Common myeloid progenitor, CD34-positive (primary cell): Measurements from ENCODE around the gene CHIA.

ENCODE experiments used
- CTCF ChIA-PET: fragments of 350-600 bp; sonication (Branson Sonifier 250); formaldehyde crosslinking; loops from one replicate; lab custom pipeline; 2021; ENCODE audit warnings: antibody characterized with exemption; lab: Charles Lee
- POLR2A ChIA-PET: fragments of 350-600 bp; sonication (Branson Sonifier 250); formaldehyde crosslinking; loops from one replicate; lab custom pipeline; 2021; ENCODE audit warnings: antibody characterized with exemption; lab: Charles Lee
- DNase-seq, 3 donors: peaks; one replicate each; pipeline versions ENCODE4 v3.0.0 to v3.0.0-alpha.2; 2013
- H3K27ac ChIP-seq, 2 experiments: 1 replicate in 1 of 2; 2 replicates in 1 of 2; pipeline ENCODE4 v1.7.0; 2013; ENCODE audit warnings: inconsistent platforms in 2 of 2, low read length in 2 of 2, mild to moderate bottlenecking in 2 of 2, low read depth in 1 of 2, moderate library complexity in 1 of 2; ENCODE audit not compliant: severe bottlenecking in 2 of 2, insufficient read depth in 1 of 2, poor library complexity in 1 of 2
- H3K27me3 ChIP-seq, 5 experiments: replicated peaks in 2 of 5; 1 replicate in 3 of 5; 2 replicates in 2 of 5; pipeline versions ENCODE4 v1.6.1 to v1.7.0; 2013; ENCODE audit warnings: low read length in 4 of 5, mild to moderate bottlenecking in 2 of 5, moderate library complexity in 2 of 5, inconsistent platforms in 1 of 5; ENCODE audit not compliant: insufficient read depth in 5 of 5, control insufficient read depth in 4 of 5
- H3K36me3 ChIP-seq, 4 experiments: 1 replicate in 2 of 4; 2 replicates in 2 of 4; pipeline versions ENCODE4 v1.6.1 to v1.7.0; 2013; ENCODE audit warnings: low read length in 3 of 4, control low read depth in 1 of 4, mild to moderate bottlenecking in 1 of 4; ENCODE audit not compliant: control insufficient read depth in 4 of 4, insufficient read depth in 4 of 4
- H3K4me1 ChIP-seq, 4 experiments: 1 replicate in 3 of 4; 2 replicates in 1 of 4; pipeline versions ENCODE4 v1.6.1 to v1.7.1; 2013; ENCODE audit warnings: low read length in 3 of 4, mild to moderate bottlenecking in 3 of 4, control low read depth in 1 of 4, inconsistent platforms in 1 of 4, moderate library complexity in 1 of 4; ENCODE audit not compliant: control insufficient read depth in 4 of 4, insufficient read depth in 4 of 4; ENCODE audit errors: control extremely low read depth in 1 of 4
- H3K4me3 ChIP-seq, 7 experiments: 1 replicate in 4 of 7; 2 replicates in 3 of 7; pipeline versions ENCODE4 v1.5.1 to v1.7.0; 2013; ENCODE audit warnings: mild to moderate bottlenecking in 7 of 7, low read length in 6 of 7, moderate library complexity in 6 of 7, inconsistent platforms in 2 of 7, low read depth in 2 of 7, control low read depth in 1 of 7; ENCODE audit not compliant: insufficient read depth in 4 of 7, control insufficient read depth in 1 of 7; ENCODE audit errors: extremely low read depth in 1 of 7
- H3K9me3 ChIP-seq, 5 experiments: 1 replicate in 4 of 5; 2 replicates in 1 of 5; pipeline versions ENCODE4 v1.6.1 to v1.7.1; 2013; ENCODE audit warnings: low read length in 4 of 5, mild to moderate bottlenecking in 2 of 5, inconsistent platforms in 1 of 5, low read depth in 1 of 5, moderate library complexity in 1 of 5; ENCODE audit not compliant: control insufficient read depth in 4 of 5, insufficient read depth in 2 of 5; ENCODE audit errors: control extremely low read depth in 1 of 5
- WGBS: methylation state at CpG from one replicate; pipeline ENCODE4 v1.1.5; 2013; ENCODE audit not compliant: insufficient coverage; 5-methylcytosine and 5-hydroxymethylcytosine counted together

The CHIA gene

GRCh38 chr1:111283838-111284237, 6.8 kb upstream of the CHIA start:
- Histone ChIP-seq H3K27ac (no peak overlapping the region), H3K9me3 (no peaks in the 10 kb centered on the region), H3K4me3 (no peak overlapping the region), H3K27me3 (peaks cover 0 to 5% (median 0%) of the 10 kb centered on the region in 5 experiments), H3K36me3 (no peaks in the 10 kb centered on the region), H3K4me1 (no peaks in the 10 kb centered on the region)
- CTCF ChIA-PET, result no interaction called here
- DNase-seq, result no peak
- POLR2A ChIA-PET, result no interaction called here

- Histone ChIP-seq H3K4me1 (no peaks in the 10 kb centered on the region), H3K4me3 (no peak overlapping the region), H3K27me3 (peaks cover 0 to 3% (median 0%) of the 10 kb centered on the region in 5 experiments), H3K36me3 (no peaks in the 10 kb centered on the region), H3K27ac (no peak overlapping the region), H3K9me3 (no peaks in the 10 kb centered on the region)
- CTCF ChIA-PET, result no interaction called here
- DNase-seq, result no peak
- POLR2A ChIA-PET, result no interaction called here
- 100% methylated on average over 1 of the region's 2 CpGs for WGBS
These were observed 4.8 kb upstream of the CHIA start for GRCh38 chr1:111285879-111286278.

- Histone ChIP-seq H3K27me3 (peaks cover 0 to 2% (median 0%) of the 10 kb centered on the region in 5 experiments), H3K4me1 (no peaks in the 10 kb centered on the region), H3K27ac (no peak overlapping the region), H3K4me3 (no peak overlapping the region), H3K9me3 (no peaks in the 10 kb centered on the region), H3K36me3 (no peaks in the 10 kb centered on the region)
- CTCF ChIA-PET, result no interaction called here
- POLR2A ChIA-PET, result no interaction called here
- no CpG with 5 or more reads among the region's 1 CpG for WGBS
- no peak for DNase-seq
These were observed 3.7 kb upstream of the CHIA start for GRCh38 chr1:111286912-111287311.

- Histone ChIP-seq H3K4me3 (no peak overlapping the region), H3K9me3 (no peaks in the 10 kb centered on the region), H3K36me3 (no peaks in the 10 kb centered on the region), H3K4me1 (no peaks in the 10 kb centered on the region), H3K27ac (no peak overlapping the region), H3K27me3 (peaks cover 0 to 2% (median 0%) of the 10 kb centered on the region in 5 experiments)
- no peak for DNase-seq
- CTCF ChIA-PET, result no interaction called here
- WGBS, result 94% methylated on average over 3 of the region's 5 CpGs
- POLR2A ChIA-PET, result no interaction called here
These were observed 1.3 kb upstream of the CHIA start for GRCh38 chr1:111289371-111289770.

GRCh38 chr1:111290104-111290503, 547 bp upstream of the CHIA start:
- no peaks in the 10 kb centered on the region for H3K4me1 ChIP-seq
- H3K27me3 ChIP-seq, result peaks cover 0 to 2% (median 0%) of the 10 kb centered on the region in 5 experiments
- ChIA-PET CTCF (no interaction called here), POLR2A (no interaction called here)
- no peaks in the 10 kb centered on the region for H3K36me3 ChIP-seq
- no peak overlapping the region for H3K4me3 ChIP-seq
- H3K27ac ChIP-seq, result no peak overlapping the region
- DNase-seq, result no peak
- H3K9me3 ChIP-seq, result no peaks in the 10 kb centered on the region
- no CpG with 5 or more reads among the region's 3 CpGs for WGBS

GRCh38 chr1:111294390-111294789, 3.7 kb downstream of the CHIA start:
- DNase-seq, result no peak

GRCh38 chr1:111302374-111302773, 11.7 kb downstream of the CHIA start:
- CTCF ChIA-PET, result no interaction called here
- Histone ChIP-seq H3K27ac (no peak overlapping the region), H3K4me3 (no peak overlapping the region), H3K4me1 (no peaks in the 10 kb centered on the region), H3K27me3 (no peaks in the 10 kb centered on the region), H3K36me3 (no peaks in the 10 kb centered on the region), H3K9me3 (peaks cover 0 to 13% (median 0%) of the 10 kb centered on the region in 5 experiments)
- DNase-seq, result no peak
- WGBS, result no CpG with 5 or more reads among the region's 3 CpGs
- POLR2A ChIA-PET, result no interaction called here

More at GRCh38 chr1:111294390-111294789, 3.7 kb downstream of the CHIA start:
- CTCF ChIA-PET, result no interaction called here
- no peaks in the 10 kb centered on the region for H3K4me1 ChIP-seq
- H3K36me3 ChIP-seq, result no peaks in the 10 kb centered on the region
- POLR2A ChIA-PET, result no interaction called here
- H3K27ac ChIP-seq, result no peak overlapping the region
- H3K4me3 ChIP-seq, result no peak overlapping the region
- H3K27me3 ChIP-seq, result no peaks in the 10 kb centered on the region
- no peaks in the 10 kb centered on the region for H3K9me3 ChIP-seq
